GM19351 (cell line): ENCODE data around the gene ERFE.

ENCODE experiments used
- ATAC-seq: cut with Tn5 transposase; IDR thresholded peaks from one replicate; pipeline ENCODE4 v1.9.1; 2021; ENCODE audit warnings: mild to moderate bottlenecking, moderate library complexity; ENCODE audit not compliant: unreplicated experiment

Gene ERFE

GRCh38 chr2:238152771-238153688 is 5.7 kb upstream of the ERFE start:
- ATAC-seq, result no peak

- ATAC-seq, result no peak
These were observed 4.2 kb upstream of the ERFE start for GRCh38 chr2:238154570-238154969.

GRCh38 chr2:238155051-238155760 is 3.6 kb upstream of the ERFE start:
- ATAC-seq, result no peak

- no peak for ATAC-seq
These were observed 2.7 kb upstream of the ERFE start for GRCh38 chr2:238155761-238156694.

- no peak for ATAC-seq
These were observed 1.2 kb upstream of the ERFE start for GRCh38 chr2:238157506-238158017.

GRCh38 chr2:238158018-238158508 is 707 bp upstream of the ERFE start:
- ATAC-seq, result no peak

GRCh38 chr2:238159071-238159539 is 335 bp downstream of the ERFE start:
- ATAC-seq, result no peak

- ATAC-seq, result no peak
These were observed 963 bp downstream of the ERFE start for GRCh38 chr2:238159661-238160205.

- ATAC-seq, result no peak
These were observed 1.7 kb downstream of the ERFE start for GRCh38 chr2:238160206-238161129.

GRCh38 chr2:238161291-238162051 is 2.7 kb downstream of the ERFE start:
- no peak for ATAC-seq

- no peak for ATAC-seq
These were observed 3.6 kb downstream of the ERFE start for GRCh38 chr2:238162251-238162845.

GRCh38 chr2:238162846-238163441 is 4.2 kb downstream of the ERFE start:
- no peak for ATAC-seq

- ATAC-seq, result no peak
These were observed 4.9 kb downstream of the ERFE start for GRCh38 chr2:238163481-238164198.

- ATAC-seq, result no peak
These were observed 6.1 kb downstream of the ERFE start for GRCh38 chr2:238164906-238165287.

GRCh38 chr2:238165288-238165921 is 6.6 kb downstream of the ERFE start:
- ATAC-seq, result no peak
